Kidney epithelial cell (primary cell): ENCODE measurements around the gene RHOT1. TPM values are rescaled to one million over a fixed set of nuclear protein-coding genes. Genes with fewer than 3 reads are reported as not detected.
"Not testable (repeated sequence)": the region's sequence is repeated elsewhere in the genome, so short reads cannot be mapped to it uniquely, and the experiment has no call there.

Experiments
- DNase-seq: peaks from one replicate; pipeline ENCODE4 v3.0.0-alpha.2; 2010; ENCODE audit warnings: low read depth
- H3K27me3 ChIP-seq: 2 replicates; pipeline ENCODE4 v1.6.0; 2011; ENCODE audit warnings: low read length; ENCODE audit not compliant: control insufficient read depth, insufficient read depth
- H3K36me3 ChIP-seq: 2 replicates; pipeline ENCODE4 v1.5.1; 2011; ENCODE audit warnings: low read length; ENCODE audit not compliant: control insufficient read depth, insufficient read depth
- H3K4me3 ChIP-seq: 2 replicates; pipeline ENCODE4 v1.5.1; 2011; ENCODE audit warnings: low read depth, mild to moderate bottlenecking, control low read depth, low read length
- CTCF ChIP-seq: IDR thresholded peaks from 2 replicates; pipeline ENCODE4 v1.5.1; 2011; ENCODE audit warnings: mild to moderate bottlenecking, moderate library complexity, low read length, control low read depth, inconsistent platforms; ENCODE audit not compliant: insufficient read depth, poor library complexity, severe bottlenecking
- total RNA-seq: library from RNA; depleted of rRNA; stranded (reverse); fragments of >200 nt; gene quantifications from 2 replicates; pipeline ENCODE4 v1.2.3, GENCODE V29; 2015

The RHOT1 gene
- total RNA-seq, 1 donor from 2014 or later = 37.2 TPM

- Histone ChIP-seq H3K4me3 (no peak overlapping the region), H3K27me3 (peaks cover 18% of the 10 kb centered on the region), H3K36me3 (no peaks in the 10 kb centered on the region)
- TF ChIP-seq CTCF = no peak
- DNase-seq = no peak
Observed at GRCh38 chr17:32258383-32259140, 116.3 kb downstream of the RHOT1 start.

GRCh38 chr17:32259586-32259985 lies 117.3 kb downstream of the RHOT1 start:
- no peak for DNase-seq
- TF ChIP-seq CTCF = no peak
- Histone ChIP-seq H3K36me3 (no peaks in the 10 kb centered on the region), H3K27me3 (peaks cover 27% of the 10 kb centered on the region), H3K4me3 (no peak overlapping the region)

DNA sequence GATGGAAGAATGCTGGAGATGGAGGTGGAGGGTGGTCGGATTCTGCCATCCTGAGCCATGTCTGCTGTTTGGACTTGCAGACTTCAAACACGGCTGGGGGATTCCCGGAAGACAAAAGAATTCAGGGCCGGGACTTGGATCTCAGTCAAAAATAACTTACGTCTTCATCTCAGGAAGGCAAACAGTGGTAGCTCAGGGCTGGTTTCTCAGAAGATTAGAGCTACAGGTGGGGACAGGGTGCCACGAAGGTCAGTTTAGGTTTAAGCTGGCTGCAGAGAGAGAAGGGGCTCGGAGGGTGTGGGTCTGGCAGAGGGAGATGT lies 119.1 kb downstream of the RHOT1 start:
- DNase-seq = no peak
- Histone ChIP-seq H3K4me3 (no peak overlapping the region), H3K27me3 (peaks cover 39% of the 10 kb centered on the region), H3K36me3 (no peaks in the 10 kb centered on the region)
- no peak for TF ChIP-seq CTCF

GRCh38 chr17:32261936-32262510 lies 119.7 kb downstream of the RHOT1 start:
- peaks cover 40% of the 10 kb centered on the region for H3K27me3 ChIP-seq
- TF ChIP-seq CTCF = no peak
- H3K36me3 ChIP-seq = no peaks in the 10 kb centered on the region

GRCh38 chr17:32263515-32263914 lies 121.2 kb downstream of the RHOT1 start:
- not testable (repeated sequence) for H3K4me3 ChIP-seq, DNase-seq, H3K36me3 ChIP-seq
- peaks cover 50% of the 10 kb centered on the region for H3K27me3 ChIP-seq

More at GRCh38 chr17:32261936-32262510, 119.7 kb downstream of the RHOT1 start:
- H3K4me3 ChIP-seq = no peak overlapping the region
- no peak for DNase-seq

- H3K36me3 ChIP-seq = no peaks in the 10 kb centered on the region
- peaks cover 57% of the 10 kb centered on the region for H3K27me3 ChIP-seq
- no peak for DNase-seq
- no peak overlapping the region for H3K4me3 ChIP-seq
- no peak for TF ChIP-seq CTCF
Observed at GRCh38 chr17:32264140-32264799, 122.0 kb downstream of the RHOT1 start.
